Spleen (tissue), 7 donors: ENCODE results near the gene GRIN3B.

Experiments used
- CTCF ChIP-seq, 11 experiments: fragments of 200-600 bp in 7 of 11; fragments of 450-650 bp in 4 of 11; sonication (generic) in 4 of 11; IDR thresholded peaks in 8 of 11; conservative IDR thresholded peaks in 3 of 11; 1 replicate in 7 of 11; 2 replicates in 4 of 11; pipeline versions ENCODE4 v1.4.0 to v1.8.0; 2016 to 2021; ENCODE audit warnings: antibody characterized with exemption in 11 of 11, inconsistent platforms in 4 of 11, mild to moderate bottlenecking in 1 of 11
- POLR2A ChIP-seq, 3 donors: fragments of 450-650 bp; IDR thresholded peaks; one replicate each; pipeline ENCODE4 v1.5.1; 2017; ENCODE audit warnings: antibody characterized with exemption in 3 of 3, mild to moderate bottlenecking in 1 of 3
- donor health status: DM: no; HTN: no; CAD: no; lungs with moderate emphysema.
- donor health status: DM: no; HTN: no; CAD: no.
- donor health status: DM: no; HTN: no; CAD: no.

- TF ChIP-seq CTCF (IDR thresholded peaks at IDR 0.05 in 8 of 11, conservative IDR thresholded peaks at IDR 0.05 in 3 of 11) (no peak), POLR2A (IDR thresholded peaks at IDR 0.05) (no peak)
These were observed 27.9 kb upstream of the GRIN3B start for GRCh38 chr19:972281-972680.
